Activated T-helper 17 cell treated with anti-CD3 and anti-CD28 coated beads, Interleukin-2, amount 50 U/mL, for 72 hours (primary cell): ENCODE results near the gene ARSG. TPM values are rescaled to one million over a fixed set of nuclear protein-coding genes. Genes with fewer than 3 reads are reported as not detected.
"Not testable (repeated sequence)": the region's sequence is repeated elsewhere in the genome, so short reads cannot be mapped to it uniquely, and the experiment has no call there.

Experiments used
- ATAC-seq: fragments of 150-1000 bp; cut with Tn5 transposase; replicated peaks from 2 replicates; pipeline ENCODE4 v1.10.0; 2021; ENCODE audit warnings: mild to moderate bottlenecking, moderate library complexity
- H3K27ac Mint-ChIP-seq: one replicate; pipeline ENCODE4 v1.8.0; 2022; ENCODE audit warnings: mixed read lengths
- H3K27me3 Mint-ChIP-seq: one replicate; pipeline ENCODE4 v1.8.0; 2022; ENCODE audit warnings: mixed read lengths
- H3K36me3 Mint-ChIP-seq: one replicate; pipeline ENCODE4 v1.8.0; 2022; ENCODE audit warnings: low read depth, mild to moderate bottlenecking, mixed read lengths
- H3K4me1 Mint-ChIP-seq: one replicate; pipeline ENCODE4 v1.8.0; 2022; ENCODE audit warnings: mixed read lengths
- H3K4me3 Mint-ChIP-seq: one replicate; pipeline ENCODE4 v1.8.0; 2022; ENCODE audit warnings: mild to moderate bottlenecking, mixed read lengths
- H3K9me3 Mint-ChIP-seq: one replicate; pipeline ENCODE4 v1.8.0; 2022; ENCODE audit warnings: mixed read lengths
- total RNA-seq, 2 donors: library from RNA; stranded (reverse); gene quantifications; one replicate each; pipeline ENCODE4 v1.2.3, GENCODE V29; 2022

The ARSG gene
- total RNA-seq, 2 donors from 2014 or later, result 4.8 to 6.3 TPM

DNA sequence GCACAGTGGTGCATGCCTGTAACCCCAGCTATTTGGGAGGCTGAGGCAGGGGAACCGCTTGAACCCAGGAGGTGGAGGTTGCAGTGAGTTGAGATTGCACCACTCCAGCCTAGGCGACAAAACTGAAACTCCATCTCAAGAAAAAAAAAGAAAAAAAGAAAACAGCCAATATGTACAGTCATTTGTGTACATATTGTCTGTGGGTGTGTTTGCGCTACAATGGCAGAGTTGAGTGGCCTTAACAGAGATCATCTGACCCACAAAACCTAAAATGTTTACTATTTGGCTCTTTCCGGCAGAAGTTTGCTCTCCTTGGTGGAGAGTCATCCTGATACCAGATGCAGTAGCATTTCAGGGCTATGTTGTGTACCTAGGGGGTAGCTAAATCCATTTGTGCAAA, 57.9 kb downstream of the ARSG start:
- Mint-ChIP-seq H3K27ac (peak overlapping the region; percentile 88), H3K9me3 (no peaks in the 10 kb centered on the region), H3K4me1 (peaks cover 60% of the 10 kb centered on the region), H3K27me3 (no peaks in the 10 kb centered on the region), H3K36me3 (no peaks in the 10 kb centered on the region), H3K4me3 (peak overlapping the region; percentile 97)
- peak; percentile 81 for ATAC-seq

DNA sequence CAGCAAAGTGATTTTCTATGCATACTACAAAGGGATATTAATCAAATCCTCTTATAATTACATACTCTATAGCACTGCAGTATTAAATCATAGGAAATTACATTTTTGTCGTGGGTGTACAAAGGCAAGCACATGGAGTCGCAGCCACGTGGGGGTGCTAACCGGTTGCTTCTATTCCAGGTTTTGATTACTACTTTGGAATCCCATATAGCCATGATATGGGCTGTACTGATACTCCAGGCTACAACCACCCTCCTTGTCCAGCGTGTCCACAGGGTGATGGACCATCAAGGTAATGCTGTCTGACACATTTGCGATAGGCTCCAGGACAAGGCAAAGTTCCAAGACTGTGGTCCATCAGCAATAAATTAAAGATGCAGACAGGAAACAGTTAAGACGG, 60.1 kb downstream of the ARSG start:
- Mint-ChIP-seq H3K4me3 (no peak overlapping the region), H3K9me3 (no peaks in the 10 kb centered on the region), H3K36me3 (no peaks in the 10 kb centered on the region), H3K4me1 (peaks cover 48% of the 10 kb centered on the region), H3K27me3 (no peaks in the 10 kb centered on the region), H3K27ac (peak overlapping the region; percentile 35)
- ATAC-seq, result no peak

- Mint-ChIP-seq H3K36me3 (no peaks in the 10 kb centered on the region), H3K27ac (peak overlapping the region; percentile 35)
These were observed 60.7 kb downstream of the ARSG start for GRCh38 chr17:68352041-68352440.

GRCh38 chr17:68352671-68353070, 61.4 kb downstream of the ARSG start:
- H3K27me3 Mint-ChIP-seq, H3K27ac Mint-ChIP-seq, H3K9me3 Mint-ChIP-seq, H3K4me3 Mint-ChIP-seq, H3K36me3 Mint-ChIP-seq, ATAC-seq: not testable (repeated sequence)
- peaks cover 49% of the 10 kb centered on the region for H3K4me1 Mint-ChIP-seq

More at GRCh38 chr17:68352041-68352440, 60.7 kb downstream of the ARSG start:
- no peak for ATAC-seq
- H3K27me3 Mint-ChIP-seq, result no peaks in the 10 kb centered on the region
- peaks cover 50% of the 10 kb centered on the region for H3K4me1 Mint-ChIP-seq
- no peak overlapping the region for H3K4me3 Mint-ChIP-seq
- H3K9me3 Mint-ChIP-seq, result no peaks in the 10 kb centered on the region

DNA sequence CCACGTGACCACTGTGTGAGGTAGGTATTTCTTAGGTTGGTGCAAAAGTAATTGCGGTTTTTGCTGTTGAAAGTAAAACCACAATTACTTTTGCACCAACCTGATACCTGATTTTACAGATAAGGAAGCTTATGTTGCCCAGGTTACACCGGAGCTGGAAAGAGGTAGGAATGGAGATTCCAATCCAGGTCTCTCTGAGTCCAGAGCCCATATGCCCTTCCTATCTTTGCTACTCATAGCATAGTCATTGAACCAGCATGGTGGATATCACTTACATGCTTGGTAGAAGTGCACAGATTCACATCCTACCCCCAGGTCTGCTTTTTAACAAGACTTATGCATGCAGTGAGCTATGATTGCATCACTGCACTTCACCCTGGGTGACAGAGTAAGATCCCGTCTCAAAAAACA, 61.8 kb downstream of the ARSG start:
- Mint-ChIP-seq H3K27ac (no peak overlapping the region), H3K4me3 (no peak overlapping the region), H3K27me3 (no peaks in the 10 kb centered on the region), H3K36me3 (no peaks in the 10 kb centered on the region), H3K4me1 (peaks cover 44% of the 10 kb centered on the region), H3K9me3 (no peaks in the 10 kb centered on the region)
- no peak for ATAC-seq

GRCh38 chr17:68354311-68354710, 63.0 kb downstream of the ARSG start:
- not testable (repeated sequence) for H3K36me3 Mint-ChIP-seq, H3K4me3 Mint-ChIP-seq, H3K27me3 Mint-ChIP-seq, H3K27ac Mint-ChIP-seq, ATAC-seq, H3K9me3 Mint-ChIP-seq
- peaks cover 34% of the 10 kb centered on the region for H3K4me1 Mint-ChIP-seq

GRCh38 chr17:68355108-68355507, 63.8 kb downstream of the ARSG start:
- not testable (repeated sequence) for H3K4me3 Mint-ChIP-seq, H3K27ac Mint-ChIP-seq, H3K36me3 Mint-ChIP-seq, ATAC-seq, H3K27me3 Mint-ChIP-seq, H3K9me3 Mint-ChIP-seq
- H3K4me1 Mint-ChIP-seq, result peaks cover 27% of the 10 kb centered on the region

- H3K36me3 Mint-ChIP-seq, result no peaks in the 10 kb centered on the region
- peak overlapping the region; percentile 5 for H3K27ac Mint-ChIP-seq
- H3K9me3 Mint-ChIP-seq, result no peaks in the 10 kb centered on the region
- ATAC-seq, result peak; percentile 99
- no peaks in the 10 kb centered on the region for H3K27me3 Mint-ChIP-seq
- peak overlapping the region; percentile 62 for H3K4me3 Mint-ChIP-seq
- H3K4me1 Mint-ChIP-seq, result peaks cover 25% of the 10 kb centered on the region
These were observed 65.2 kb downstream of the ARSG start for GRCh38 chr17:68356520-68356919.

GRCh38 chr17:68356949-68357455, 65.7 kb downstream of the ARSG start:
- H3K4me1 Mint-ChIP-seq, result peaks cover 20% of the 10 kb centered on the region
- ATAC-seq, result peak; percentile 30
- peak overlapping the region; percentile 62 for H3K4me3 Mint-ChIP-seq
- no peaks in the 10 kb centered on the region for H3K36me3 Mint-ChIP-seq
- H3K27ac Mint-ChIP-seq, result no peak overlapping the region
- H3K9me3 Mint-ChIP-seq, result no peaks in the 10 kb centered on the region
- H3K27me3 Mint-ChIP-seq, result no peaks in the 10 kb centered on the region

DNA sequence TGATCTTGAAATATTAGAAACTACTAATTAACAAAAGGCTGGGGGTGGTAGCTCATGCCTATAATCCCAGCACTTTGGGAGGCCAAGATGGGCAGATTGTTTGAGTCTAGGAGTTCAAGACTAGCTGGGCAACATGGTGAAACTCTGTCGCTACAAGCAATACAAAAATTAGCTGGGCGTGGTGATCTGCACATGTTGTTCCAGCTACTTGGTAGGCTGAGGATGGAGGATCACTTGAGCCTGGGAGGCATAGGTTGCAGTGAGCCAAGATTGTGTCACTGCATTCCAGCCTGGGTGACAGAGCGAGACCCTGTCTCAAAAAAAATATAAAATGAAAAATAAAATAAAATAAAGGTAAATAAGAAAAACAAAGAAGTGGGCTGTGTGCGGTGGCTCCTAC, 66.6 kb downstream of the ARSG start:
- Mint-ChIP-seq H3K4me1 (peaks cover 19% of the 10 kb centered on the region), H3K36me3 (no peaks in the 10 kb centered on the region), H3K27me3 (no peaks in the 10 kb centered on the region), H3K9me3 (no peaks in the 10 kb centered on the region), H3K27ac (no peak overlapping the region), H3K4me3 (no peak overlapping the region)
- no peak for ATAC-seq

- no peaks in the 10 kb centered on the region for H3K9me3 Mint-ChIP-seq
These were observed 68.7 kb downstream of the ARSG start for GRCh38 chr17:68359791-68360535.

GRCh38 chr17:68365469-68365868, 74.2 kb downstream of the ARSG start:
- Mint-ChIP-seq H3K27ac (no peak overlapping the region), H3K9me3 (no peaks in the 10 kb centered on the region), H3K36me3 (no peaks in the 10 kb centered on the region), H3K4me3 (no peak overlapping the region), H3K27me3 (no peaks in the 10 kb centered on the region), H3K4me1 (no peaks in the 10 kb centered on the region)
- no peak for ATAC-seq

More at GRCh38 chr17:68359791-68360535, 68.7 kb downstream of the ARSG start:
- Mint-ChIP-seq H3K4me3 (no peak overlapping the region), H3K4me1 (peaks cover 16% of the 10 kb centered on the region), H3K27me3 (no peaks in the 10 kb centered on the region), H3K36me3 (no peaks in the 10 kb centered on the region), H3K27ac (no peak overlapping the region)
- no peak for ATAC-seq

DNA sequence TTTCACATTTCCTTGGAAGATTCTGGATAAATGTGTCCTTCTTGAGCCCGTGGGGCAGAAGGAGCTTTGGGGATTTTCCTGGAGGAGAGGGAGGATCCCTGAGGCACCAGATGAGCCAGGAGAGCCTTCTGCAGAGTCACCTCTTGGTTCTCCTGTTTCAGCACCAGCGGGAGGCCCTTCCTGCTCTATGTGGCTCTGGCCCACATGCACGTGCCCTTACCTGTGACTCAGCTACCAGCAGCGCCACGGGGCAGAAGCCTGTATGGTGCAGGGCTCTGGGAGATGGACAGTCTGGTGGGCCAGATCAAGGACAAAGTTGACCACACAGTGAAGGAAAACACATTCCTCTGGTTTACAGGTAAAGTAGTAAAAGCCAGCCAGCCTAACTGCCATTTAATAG, 77.1 kb downstream of the ARSG start:
- Mint-ChIP-seq H3K36me3 (no peaks in the 10 kb centered on the region), H3K4me3 (no peak overlapping the region), H3K9me3 (no peaks in the 10 kb centered on the region), H3K27ac (no peak overlapping the region), H3K4me1 (no peaks in the 10 kb centered on the region), H3K27me3 (no peaks in the 10 kb centered on the region)
- ATAC-seq, result no peak

DNA sequence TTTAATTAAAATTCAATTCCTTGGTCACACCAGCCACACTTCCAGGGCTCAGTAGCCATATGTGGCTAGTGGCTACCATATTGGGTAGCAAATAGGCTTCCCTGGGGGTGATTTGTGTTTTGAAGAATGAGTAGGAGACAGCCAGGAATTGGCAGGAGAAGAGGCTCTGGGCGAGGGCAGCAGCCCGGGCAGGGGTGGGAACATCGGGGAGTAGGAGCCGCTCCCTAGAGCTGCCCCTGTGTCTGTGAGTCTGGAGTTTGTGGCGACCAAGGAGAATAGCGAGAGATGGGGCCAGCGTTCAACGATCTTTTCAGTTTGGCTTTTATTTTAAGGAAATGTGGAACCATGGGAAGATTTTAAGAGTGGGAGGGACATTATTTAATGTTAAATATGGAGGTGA, 84.3 kb downstream of the ARSG start:
- ATAC-seq, result no peak

DNA sequence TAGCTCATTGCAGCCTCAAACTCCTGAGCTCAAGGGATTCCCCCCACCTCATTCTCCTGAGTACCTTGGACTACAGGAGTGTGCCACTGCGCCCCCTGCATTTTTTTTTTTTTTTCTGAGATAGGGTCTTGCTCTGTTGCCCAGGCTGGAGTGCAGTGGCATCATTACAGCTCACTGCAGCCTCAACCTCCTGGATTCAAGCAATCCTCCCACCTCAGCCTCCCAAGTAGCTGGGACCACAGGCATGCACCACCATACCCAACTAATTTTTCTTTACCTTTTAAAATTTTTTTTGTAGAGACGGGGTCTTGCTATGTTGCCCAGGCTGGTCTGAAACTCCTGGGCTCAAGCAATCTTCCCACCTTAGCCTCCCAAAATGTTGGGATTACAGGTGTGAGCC, 84.9 kb downstream of the ARSG start:
- ATAC-seq, H3K9me3 Mint-ChIP-seq, H3K27me3 Mint-ChIP-seq, H3K4me3 Mint-ChIP-seq, H3K27ac Mint-ChIP-seq, H3K4me1 Mint-ChIP-seq, H3K36me3 Mint-ChIP-seq: not testable (repeated sequence)

More for the DNA sequence above, 84.3 kb downstream of the ARSG start:
- no peak overlapping the region for H3K27ac Mint-ChIP-seq
- no peaks in the 10 kb centered on the region for H3K36me3 Mint-ChIP-seq
- H3K4me3 Mint-ChIP-seq, result no peak overlapping the region
- no peaks in the 10 kb centered on the region for H3K9me3 Mint-ChIP-seq
- H3K4me1 Mint-ChIP-seq, result no peaks in the 10 kb centered on the region
- H3K27me3 Mint-ChIP-seq, result no peaks in the 10 kb centered on the region
